K562 (cell line): Measurements from ENCODE around the gene DARS1. TPM values are rescaled to one million over a fixed set of nuclear protein-coding genes. Genes with fewer than 3 reads are reported as not detected.

Experiments used
- ASH1L ChIP-seq: fragments of 450-650 bp; IDR thresholded peaks from 2 replicates; pipeline ENCODE4 v1.6.1; 2018; ENCODE audit warnings: borderline replicate concordance, mild to moderate bottlenecking, low read depth; ENCODE audit not compliant: partially characterized antibody
- ATF7 ChIP-seq: fragments of 450-650 bp; IDR thresholded peaks from 2 replicates; pipeline ENCODE4 v1.7.1; 2014; ENCODE audit warnings: mild to moderate bottlenecking, moderate library complexity
- CHCHD3 ChIP-seq: fragments of 250-450 bp; sonication (Bioruptor Pico); IDR thresholded peaks from 2 replicates; pipeline ENCODE4 v2.1.2; 2022; ENCODE audit warnings: mild to moderate bottlenecking
- CLOCK ChIP-seq: fragments of 250-450 bp; sonication (Bioruptor Pico); IDR thresholded peaks from 2 replicates; pipeline ENCODE4 v1.4.0; 2020; ENCODE audit warnings: mild to moderate bottlenecking, moderate library complexity, borderline replicate concordance
- DIDO1 ChIP-seq: fragments of 450-650 bp; IDR thresholded peaks from 2 replicates; pipeline ENCODE4 v1.6.1; 2016; ENCODE audit warnings: low read depth, missing biosample characterization, missing genetic modification characterization
- JUNB ChIP-seq: fragments of 450-650 bp; formaldehyde crosslinking; conservative IDR thresholded peaks from 2 replicates; pipeline ENCODE4 v1.4.0; 2020; ENCODE audit warnings: mild to moderate bottlenecking
- KAT8 ChIP-seq: fragments of 450-650 bp; IDR thresholded peaks from 2 replicates; pipeline ENCODE4 v1.6.1; 2016; ENCODE audit warnings: low read depth, mild to moderate bottlenecking
- KHSRP ChIP-seq: fragments of 450-650 bp; IDR thresholded peaks from 2 replicates; pipeline ENCODE4 v1.6.1; 2017
- NCOA1 ChIP-seq: fragments of 450-650 bp; IDR thresholded peaks from 2 replicates; pipeline ENCODE4 v1.6.1; 2016; ENCODE audit warnings: low read depth
- PCBP2 ChIP-seq: fragments of 200-400 bp; formaldehyde crosslinking; IDR thresholded peaks from 2 replicates; pipeline ENCODE4 v1.6.1; 2018; ENCODE audit warnings: low read length, low read depth, mild to moderate bottlenecking, moderate library complexity; ENCODE audit not compliant: poor library complexity, severe bottlenecking
- POLR2AphosphoS2 ChIP-seq: IDR thresholded peaks from 2 replicates; pipeline ENCODE4 v1.6.1; 2012; ENCODE audit warnings: low read length, improper control_type of control experiment
- POLR2B ChIP-seq: fragments of 450-650 bp; IDR thresholded peaks from 2 replicates; pipeline ENCODE4 v1.6.1; 2018; ENCODE audit warnings: low read depth; ENCODE audit not compliant: partially characterized antibody
- RAD51 ChIP-seq: fragments of 450-650 bp; IDR thresholded peaks from 2 replicates; pipeline ENCODE4 v1.7.1; 2016; ENCODE audit warnings: low read depth, mild to moderate bottlenecking, borderline replicate concordance
- SRF ChIP-seq, 2 experiments: fragments of 250-450, 450-650 bp in 1 of 2; sonication (Bioruptor Pico) in 1 of 2; sonication (generic) in 1 of 2; formaldehyde crosslinking; IDR thresholded peaks; 2 replicates each; pipeline versions ENCODE4 v1.5.0 to v1.5.1; 2020 to 2022; ENCODE audit warnings: mild to moderate bottlenecking in 1 of 2, missing genetic modification reagents in 1 of 2
- ZBTB12 ChIP-seq: fragments of 250-450 bp; sonication (Bioruptor Pico); IDR thresholded peaks from 2 replicates; pipeline ENCODE4 v1.4.0; 2020
- ZNF146 ChIP-seq: IDR thresholded peaks from one replicate; pipeline ENCODE4 v1.6.1; 2018; ENCODE audit warnings: missing compliant biosample characterization; ENCODE audit not compliant: unreplicated experiment
- ZNF184 ChIP-seq: sonication (generic); formaldehyde crosslinking; IDR thresholded peaks from 2 replicates; pipeline ENCODE4 v1.5.0; 2020; ENCODE audit warnings: missing genetic modification reagents
- ZNF511 ChIP-seq: sonication (generic); formaldehyde crosslinking; IDR thresholded peaks from 2 replicates; pipeline ENCODE4 v1.8.0; 2022; ENCODE audit warnings: mild to moderate bottlenecking, missing genetic modification reagents
- ZNF609 ChIP-seq: sonication (generic); formaldehyde crosslinking; IDR thresholded peaks from 2 replicates; pipeline ENCODE4 v1.8.1; 2023; ENCODE audit warnings: missing genetic modification reagents, mild to moderate bottlenecking, borderline replicate concordance
- ZNF785 ChIP-seq: fragments of 250-450 bp; sonication (Bioruptor Pico); IDR thresholded peaks from 2 replicates; pipeline ENCODE4 v1.4.0; 2020; ENCODE audit warnings: mild to moderate bottlenecking
- polyA plus RNA-seq, 8 experiments: library from polyadenylated mRNA; depleted of rRNA in 4 of 8; stranded (reverse) in 5 of 8; unstranded in 3 of 8; fragments of >200 nt; fragmentation: Nextera tagmentation in 2 of 8; fragmentation: Illumina TruSeq in 1 of 8; extraction: Ambion mirVana in 2 of 8; extraction: Trizol in 1 of 8; gene quantifications; 2 replicates each; pipeline versions ENCODE4 v1.2.1 to v1.2.3, GENCODE V29; 2011 to 2014; ENCODE audit warnings: inconsistent platforms in 1 of 8, missing spikeins in 1 of 8
- total RNA-seq, 7 experiments: library from RNA; depleted of rRNA in 6 of 7; stranded (reverse); fragments of >200 nt in 6 of 7; fragmentation: Illumina TruSeq in 2 of 7; extraction: Trizol in 2 of 7; gene quantifications; 2 replicates each; pipeline versions ENCODE4 v1.2.1 to v1.2.3, GENCODE V29; 2011 to 2021; ENCODE audit warnings: low replicate concordance in 1 of 7

DARS1 gene
- total and polyA plus RNA-seq, 9 of the 15 experiments (the other 6 are each of a cell fraction or from before 2014, with no cell fraction given): 91.5 to 239 (median 98.0) TPM

- no peak for TF ChIP-seq ZNF785
- no peak for TF ChIP-seq ZBTB12 (CRISPR knock-in tag)
- no peak for TF ChIP-seq PCBP2
- TF ChIP-seq NCOA1: peak; percentile 73
- TF ChIP-seq ATF7: peak; percentile 47
- TF ChIP-seq POLR2B: peak; percentile 81
- no peak for TF ChIP-seq POLR2AphosphoS2
- no peak for TF ChIP-seq CHCHD3 (CRISPR knock-in tag)
- no peak for TF ChIP-seq DIDO1
- TF ChIP-seq KHSRP: no peak
- TF ChIP-seq CLOCK (CRISPR knock-in tag): no peak
- peak; percentile 79; the same call in 1 of the 2 replicates for TF ChIP-seq ZNF511 (CRISPR knock-in tag)
- no peak for TF ChIP-seq ZNF146
- no peak for TF ChIP-seq RAD51
- TF ChIP-seq SRF (CRISPR knock-in tag; IDR thresholded peaks at IDR 0.05): no peak
- no peak for TF ChIP-seq ASH1L
- no peak for TF ChIP-seq ZNF609 (CRISPR knock-in tag)
- 0 out of 2 replicates have a peak, but pooled peaks have one; percentile 30 for TF ChIP-seq KAT8
- TF ChIP-seq ZNF184 (CRISPR knock-in tag): no peak
- TF ChIP-seq JUNB (CRISPR knock-in tag): no peak
Measured at GRCh38 chr2:135985018-135985825, at the start of gene DARS1 (continued).
